ENCODE measurements around the gene DHPS.
"Not testable (repeated sequence)": the region's sequence is repeated elsewhere in the genome, so short reads cannot be mapped to it uniquely, and the experiment has no call there.

The DHPS gene

GRCh38 chr19:12681074-12681987, at the start of gene DHPS:
DHPS (minus strand) TSS chr19:12681880; CDS start chr19:12681766, 114 bp downstream.
- peak within 1 kb of the TSS; percentile 100 for H3K27ac ChIP-seq
- TF ChIP-seq CTCF (conservative IDR thresholded peaks at IDR 0.05) = no peak

- H3K27ac ChIP-seq = no peak overlapping the region
- TF ChIP-seq CTCF (conservative IDR thresholded peaks at IDR 0.05) = no peak
Observed at GRCh38 chr19:12731337-12731736, 49.7 kb upstream of the DHPS start.

- H3K27ac ChIP-seq = no peak overlapping the region
- no peak for TF ChIP-seq CTCF (conservative IDR thresholded peaks at IDR 0.05)
Observed at GRCh38 chr19:12730064-12730463, 48.4 kb upstream of the DHPS start.

GRCh38 chr19:12727745-12728433, 46.2 kb upstream of the DHPS start:
- no peak for TF ChIP-seq CTCF (conservative IDR thresholded peaks at IDR 0.05)

GRCh38 chr19:12726988-12727316, 45.3 kb upstream of the DHPS start:
- no peak overlapping the region for H3K27ac ChIP-seq

More at GRCh38 chr19:12727745-12728433, 46.2 kb upstream of the DHPS start:
- no peak overlapping the region for H3K27ac ChIP-seq

GRCh38 chr19:12725612-12726011, 43.9 kb upstream of the DHPS start:
- H3K27ac ChIP-seq = not testable (repeated sequence)

More at GRCh38 chr19:12726988-12727316, 45.3 kb upstream of the DHPS start:
- TF ChIP-seq CTCF (conservative IDR thresholded peaks at IDR 0.05) = no peak

GRCh38 chr19:12723641-12724426, 42.2 kb upstream of the DHPS start, which contains the start of gene TNPO2:
TNPO2 (minus strand) TSS chr19:12723932; CDS start chr19:12720977, 2,955 bp downstream.
- no peak for TF ChIP-seq CTCF (conservative IDR thresholded peaks at IDR 0.05)

More at GRCh38 chr19:12723641-12724426, 42.2 kb upstream of the DHPS start, which contains the start of gene TNPO2:
- peak within 1 kb of the TSS; percentile 95 for H3K27ac ChIP-seq
